PC-3 (cell line): Measurements from ENCODE around the gene C1QC. TPM values are rescaled to one million over a fixed set of nuclear protein-coding genes. Genes with fewer than 3 reads are reported as not detected.

ENCODE experiments used
- ATAC-seq: fragments of 200-7000 bp; cut with Tn5 transposase; 2 replicates; pipeline ENCODE4 v1.9.1; 2020; ENCODE audit warnings: mild to moderate bottlenecking, moderate library complexity
- BruUV-seq: library from RNA; stranded (reverse); fragments of 400-500 nt; replicated peaks from 2 replicates; lab custom pipeline; 2021; lab: Mats Ljungman, UMichigan
- CTCF ChIA-PET: fragments of 300-600 bp; sonication (Branson Sonifier 250); formaldehyde crosslinking; loops from one replicate; lab custom pipeline; 2022; ENCODE audit warnings: antibody characterized with exemption; lab: Charles Lee
- POLR2A ChIA-PET: fragments of 300-600 bp; sonication (Branson Sonifier 250); formaldehyde crosslinking; loops from one replicate; lab custom pipeline; 2022; ENCODE audit warnings: antibody characterized with exemption; ENCODE audit not compliant: unreplicated experiment; lab: Charles Lee
- DNase-seq: peaks from one replicate; pipeline ENCODE4 v3.0.0-alpha.2; 2015
- H2AFZ ChIP-seq: fragments of 300-600 bp; sonication (generic); 2 replicates; pipeline ENCODE4 v1.6.0; 2016; ENCODE audit warnings: antibody characterized with exemption, low read length
- H3F3A ChIP-seq: fragments of 300-600 bp; sonication (generic); one replicate; pipeline ENCODE4 v1.6.0; 2017; ENCODE audit warnings: antibody characterized with exemption, low read length, control low read depth, mild to moderate bottlenecking; ENCODE audit not compliant: unreplicated experiment
- H3K27ac ChIP-seq: fragments of 300-600 bp; sonication (generic); 2 replicates; pipeline ENCODE4 v1.5.1; 2016; ENCODE audit warnings: mild to moderate bottlenecking, low read length
- H3K27me3 ChIP-seq: fragments of 300-600 bp; sonication (generic); 2 replicates; pipeline ENCODE4 v1.6.1; 2016; ENCODE audit warnings: low read length, mixed read lengths
- H3K36me3 ChIP-seq: fragments of 300-600 bp; sonication (generic); 2 replicates; pipeline ENCODE4 v1.6.1; 2016; ENCODE audit warnings: low read depth, mixed run types, low read length, mixed read lengths
- H3K4me1 ChIP-seq: fragments of 300-600 bp; sonication (generic); 2 replicates; pipeline ENCODE4 v1.5.1; 2016; ENCODE audit warnings: low read length; ENCODE audit not compliant: insufficient read depth
- H3K4me2 ChIP-seq: fragments of 300-600 bp; sonication (generic); 2 replicates; pipeline ENCODE4 v1.6.0; 2016; ENCODE audit warnings: low read length
- H3K4me3 ChIP-seq: fragments of 300-600 bp; sonication (generic); 2 replicates; pipeline ENCODE4 v1.5.1; 2016; ENCODE audit warnings: mild to moderate bottlenecking, low read length, mixed read lengths
- H3K79me2 ChIP-seq: fragments of 300-600 bp; sonication (generic); 2 replicates; pipeline ENCODE4 v1.6.1; 2017; ENCODE audit warnings: low read length, mixed read lengths
- H3K9ac ChIP-seq: fragments of 300-600 bp; sonication (generic); 2 replicates; pipeline ENCODE4 v1.6.0; 2016; ENCODE audit warnings: mild to moderate bottlenecking, low read length
- H3K9me2 ChIP-seq: fragments of 300-600 bp; sonication (generic); replicated peaks from 2 replicates; pipeline ENCODE4 v1.6.1; 2016; ENCODE audit warnings: mixed run types, low read length, mixed read lengths
- H3K9me3 ChIP-seq: fragments of 300-600 bp; sonication (generic); 2 replicates; pipeline ENCODE4 v1.6.1; 2016; ENCODE audit warnings: low read length, mixed read lengths
- H4K20me1 ChIP-seq: fragments of 300-600 bp; sonication (generic); 2 replicates; pipeline ENCODE4 v1.6.1; 2016; ENCODE audit warnings: low read length, mixed read lengths
- CTCF ChIP-seq: fragments of 300-600 bp; sonication (generic); conservative IDR thresholded peaks from 2 replicates; pipeline ENCODE4 v1.5.1; 2017; ENCODE audit warnings: antibody characterized with exemption, low read depth, mild to moderate bottlenecking, low read length
- EZH2 ChIP-seq: fragments of 300-600 bp; sonication (generic); IDR thresholded peaks from one replicate; pipeline ENCODE4 v1.6.1; 2017; ENCODE audit warnings: antibody characterized with exemption, mild to moderate bottlenecking, low read length; ENCODE audit not compliant: unreplicated experiment
- EZH2phosphoT487 ChIP-seq: fragments of 300-600 bp; sonication (generic); IDR thresholded peaks from 2 replicates; pipeline ENCODE4 v1.6.1; 2018; ENCODE audit warnings: mild to moderate bottlenecking, antibody characterized with exemption, low read length, borderline replicate concordance
- intact Hi-C: fragments of 100-400 bp; cut with micrococcal nuclease; formaldehyde crosslinking; loops from 2 replicates; pipeline ENCODE4 v1.9.0; 2023
- total RNA-seq: library from RNA; depleted of rRNA; stranded (reverse); fragments of >200 nt; gene quantifications from 2 replicates; pipeline ENCODE4 v1.2.3, GENCODE V29; 2014

Gene C1QC
- total RNA-seq, 1 experiment from 2014 or later = not detected

GRCh38 chr1:22654692-22655091 lies 11.3 kb downstream of the C1QC start:
- no peak overlapping the region for H3K9ac ChIP-seq
- H3K79me2 ChIP-seq = no peaks in the 10 kb centered on the region
- POLR2A ChIA-PET = interaction anchor here (0.6 kb wide), 1 partner anchor 8 kb away, joined by 3 read pairs; no protein-coding TSS in a partner anchor
- peak; percentile 33 for DNase-seq
- H4K20me1 ChIP-seq = no peaks in the 10 kb centered on the region
- BruUV-seq = no TSS peak
- no peaks in the 10 kb centered on the region for H3K9me3 ChIP-seq
- H3K4me3 ChIP-seq = no peak overlapping the region
- CTCF ChIA-PET = no interaction called here
- H3F3A ChIP-seq = no peaks in the 10 kb centered on the region
- TF ChIP-seq EZH2 (no peak), CTCF (peak; percentile 43)
- no peaks in the 10 kb centered on the region for H3K9me2 ChIP-seq
- H3K27me3 ChIP-seq = peaks cover 14% of the 10 kb centered on the region
- intact Hi-C loops = no loop called here
- H2AFZ ChIP-seq = no peak overlapping the region
- H3K27ac ChIP-seq = no peak overlapping the region
- no peak overlapping the region for H3K4me2 ChIP-seq
- ATAC-seq = peak; percentile 63
- H3K4me1 ChIP-seq = no peaks in the 10 kb centered on the region
- no peaks in the 10 kb centered on the region for H3K36me3 ChIP-seq

- no peak overlapping the region for H3K4me2 ChIP-seq
- no peak for DNase-seq
- H3K9ac ChIP-seq = no peak overlapping the region
- ATAC-seq = no peak
- BruUV-seq = no TSS peak
- no peaks in the 10 kb centered on the region for H3K4me1 ChIP-seq
- H3K27me3 ChIP-seq = peaks cover 14% of the 10 kb centered on the region
- ChIA-PET POLR2A (no interaction called here), CTCF (no interaction called here)
- intact Hi-C loops = no loop called here
- no peaks in the 10 kb centered on the region for H3K36me3 ChIP-seq
- no peaks in the 10 kb centered on the region for H4K20me1 ChIP-seq
- H3K79me2 ChIP-seq = no peaks in the 10 kb centered on the region
- H2AFZ ChIP-seq = no peak overlapping the region
- H3K9me3 ChIP-seq = no peaks in the 10 kb centered on the region
- no peak overlapping the region for H3K4me3 ChIP-seq
- TF ChIP-seq CTCF (peak; percentile 58), EZH2 (no peak)
- no peak overlapping the region for H3K27ac ChIP-seq
- H3F3A ChIP-seq = no peaks in the 10 kb centered on the region
- no peaks in the 10 kb centered on the region for H3K9me2 ChIP-seq
These were observed 15.1 kb downstream of the C1QC start for GRCh38 chr1:22658385-22659163.

GRCh38 chr1:22660716-22661241 lies 17.3 kb downstream of the C1QC start:
- Histone ChIP-seq H3F3A (no peaks in the 10 kb centered on the region), H3K4me3 (no peak overlapping the region), H3K9me3 (no peaks in the 10 kb centered on the region), H3K9me2 (no peaks in the 10 kb centered on the region), H3K4me1 (no peaks in the 10 kb centered on the region), H3K36me3 (no peaks in the 10 kb centered on the region), H4K20me1 (no peaks in the 10 kb centered on the region), H3K4me2 (no peak overlapping the region), H3K9ac (no peak overlapping the region), H3K27me3 (peaks cover 14% of the 10 kb centered on the region), H3K79me2 (no peaks in the 10 kb centered on the region), H2AFZ (no peak overlapping the region), H3K27ac (no peak overlapping the region)
- intact Hi-C loops = no loop called here
- no peak for DNase-seq
- TF ChIP-seq EZH2phosphoT487 (no peak), CTCF (no peak), EZH2 (no peak)
- no peak for ATAC-seq
- CTCF ChIA-PET = no interaction called here
- POLR2A ChIA-PET = no interaction called here
- no TSS peak for BruUV-seq
